Mammary epithelial cell (primary cell): ENCODE measurements around the gene MRGPRX2.

Experiments
- EZH2 ChIP-seq: IDR thresholded peaks from 2 replicates; pipeline ENCODE4 v1.6.1; 2012; ENCODE audit warnings: low read length, inconsistent platforms, borderline replicate concordance
- TF ChIP-seq, protein P1 (sequence below), 2 donors: IDR thresholded peaks in 1 of 2; conservative IDR thresholded peaks in 1 of 2; 2 replicates each; pipeline ENCODE4 v1.5.1; 2011 to 2012; ENCODE audit warnings: inconsistent platforms in 2 of 2, low read length in 2 of 2, mild to moderate bottlenecking in 2 of 2, control low read depth in 1 of 2, low read depth in 1 of 2; ENCODE audit not compliant: insufficient read depth in 1 of 2; ENCODE audit errors: extremely low read depth in 1 of 2

DNA sequence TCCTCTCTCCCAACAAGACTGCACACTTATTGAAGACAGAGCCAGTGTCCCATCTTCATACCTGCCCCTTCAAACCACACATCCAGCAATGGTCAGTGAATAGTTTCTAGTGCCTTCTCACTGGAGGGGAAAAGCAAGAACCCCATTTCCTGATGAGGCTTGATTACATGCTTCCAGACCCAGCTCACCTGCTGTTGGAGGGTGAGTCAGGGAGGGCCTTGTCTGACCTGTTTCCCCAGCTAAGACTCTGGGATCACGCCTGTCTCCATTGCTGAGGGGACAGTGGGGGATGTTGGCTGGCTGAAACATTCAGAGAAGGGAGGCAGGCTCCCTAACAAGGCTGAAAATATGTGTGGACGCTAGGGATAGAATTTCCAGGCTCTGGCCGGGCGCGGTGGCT is 28.9 kb upstream of the MRGPRX2 start:
- TF ChIP-seq, protein P1, sequence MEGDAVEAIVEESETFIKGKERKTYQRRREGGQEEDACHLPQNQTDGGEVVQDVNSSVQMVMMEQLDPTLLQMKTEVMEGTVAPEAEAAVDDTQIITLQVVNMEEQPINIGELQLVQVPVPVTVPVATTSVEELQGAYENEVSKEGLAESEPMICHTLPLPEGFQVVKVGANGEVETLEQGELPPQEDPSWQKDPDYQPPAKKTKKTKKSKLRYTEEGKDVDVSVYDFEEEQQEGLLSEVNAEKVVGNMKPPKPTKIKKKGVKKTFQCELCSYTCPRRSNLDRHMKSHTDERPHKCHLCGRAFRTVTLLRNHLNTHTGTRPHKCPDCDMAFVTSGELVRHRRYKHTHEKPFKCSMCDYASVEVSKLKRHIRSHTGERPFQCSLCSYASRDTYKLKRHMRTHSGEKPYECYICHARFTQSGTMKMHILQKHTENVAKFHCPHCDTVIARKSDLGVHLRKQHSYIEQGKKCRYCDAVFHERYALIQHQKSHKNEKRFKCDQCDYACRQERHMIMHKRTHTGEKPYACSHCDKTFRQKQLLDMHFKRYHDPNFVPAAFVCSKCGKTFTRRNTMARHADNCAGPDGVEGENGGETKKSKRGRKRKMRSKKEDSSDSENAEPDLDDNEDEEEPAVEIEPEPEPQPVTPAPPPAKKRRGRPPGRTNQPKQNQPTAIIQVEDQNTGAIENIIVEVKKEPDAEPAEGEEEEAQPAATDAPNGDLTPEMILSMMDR (conservative IDR thresholded peaks at IDR 0.05 in 1 of 2, IDR thresholded peaks at IDR 0.05 in 1 of 2; ENCODE audit: extremely low read depth in 1 of 2, insufficient read depth in 1 of 2, low read depth in 1 of 2, low read length in 2 of 2), result no peak
- no peak for TF ChIP-seq EZH2
